Psoas muscle (tissue), 8 donors: Measurements from ENCODE around the gene WDR48. TPM values are rescaled to one million over a fixed set of nuclear protein-coding genes. Genes with fewer than 3 reads are reported as not detected.
A peak's percentile ranks its signal among the peaks of the same experiment; 100 is the strongest.

ENCODE experiments used
- ATAC-seq, 4 donors: fragments of 200-7000 bp; cut with Tn5 transposase; one replicate each; pipeline ENCODE4 v1.9.1; 2020; ENCODE audit warnings: moderate library complexity in 3 of 4, mild to moderate bottlenecking in 2 of 4
- DNase-seq, 2 donors: peaks; one replicate each; pipeline ENCODE4 v3.0.0-alpha.2; 2020
- H3K27ac ChIP-seq: fragments of 200-600 bp; one replicate; pipeline ENCODE4 v1.8.0; 2022
- H3K27me3 ChIP-seq, 3 donors: fragments of 200-600 bp in 1 of 3; one replicate each; pipeline versions ENCODE4 v1.6.1 to v1.8.0; 2013 to 2022; ENCODE audit warnings: low read length in 2 of 3, mild to moderate bottlenecking in 2 of 3, moderate library complexity in 1 of 3; ENCODE audit not compliant: insufficient read depth in 3 of 3
- H3K36me3 ChIP-seq, 2 donors: fragments of 200-600 bp in 1 of 2; one replicate each; pipeline versions ENCODE4 v1.6.1 to v1.8.0; 2013 to 2022; ENCODE audit warnings: low read depth in 1 of 2, mild to moderate bottlenecking in 1 of 2, moderate library complexity in 1 of 2; ENCODE audit not compliant: insufficient read depth in 1 of 2
- H3K4me1 ChIP-seq: fragments of 200-600 bp; one replicate; pipeline ENCODE4 v1.8.0; 2022
- H3K4me3 ChIP-seq: fragments of 200-600 bp; one replicate; pipeline ENCODE4 v1.8.0; 2022; ENCODE audit warnings: mild to moderate bottlenecking
- H3K9me3 ChIP-seq: fragments of 200-600 bp; one replicate; pipeline ENCODE4 v1.8.0; 2022
- WGBS, 3 donors: extraction: QIAGEN DNeasy Blood & Tissue Kit; methylation state at CpG; one replicate each; pipeline versions ENCODE4 v1.1.6 to v1.1.7; 2013; 5-methylcytosine and 5-hydroxymethylcytosine counted together
- intact Hi-C, 2 donors: fragments of 100-400 bp; cut with DNase I; formaldehyde crosslinking; loops; one replicate each; pipeline versions ENCODE4 v1.11.0 to v1.14.2; 2022
- polyA plus RNA-seq, 3 donors: library from polyadenylated mRNA; stranded (reverse); fragments of 200-250 nt; gene quantifications; one replicate each; pipeline ENCODE4 v1.2.3, GENCODE V29; 2013
- total RNA-seq, 4 donors: library from RNA; stranded (reverse); fragmentation: NEBNext Ultra II Directional in 2 of 4; extraction: Animal tissue kit (Norgen Biotek cat#: 25700) in 2 of 4; gene quantifications; one replicate each; pipeline versions ENCODE4 v1.2.1 to v1.2.4, GENCODE V29; 2021 to 2023
- TF ChIP-seq, protein P1 (sequence below): fragments of 200-600 bp; IDR thresholded peaks from one replicate; pipeline ENCODE4 v1.8.0; 2022; ENCODE audit warnings: antibody characterized with exemption
- donor health status: healthy with polysubstance abuse.
- donor health status: DM: no; HTN: no; CAD: no; lungs with moderate emphysema.
- donor health status: Bipolar disorder and iron deficiency.
- donor health status: healthy.
- donor health status: DM: yes; HTN: yes; CAD: no.
- donor health status: DM: no; HTN: no; CAD: no.
- donor health status: DM: no; HTN: no; CAD: no.
- donor health status: DM: yes; HTN: yes; CAD: no.

The WDR48 gene
- total and polyA plus RNA-seq, 7 donors = 8.7 to 27.6 (median 16.0) TPM

DNA sequence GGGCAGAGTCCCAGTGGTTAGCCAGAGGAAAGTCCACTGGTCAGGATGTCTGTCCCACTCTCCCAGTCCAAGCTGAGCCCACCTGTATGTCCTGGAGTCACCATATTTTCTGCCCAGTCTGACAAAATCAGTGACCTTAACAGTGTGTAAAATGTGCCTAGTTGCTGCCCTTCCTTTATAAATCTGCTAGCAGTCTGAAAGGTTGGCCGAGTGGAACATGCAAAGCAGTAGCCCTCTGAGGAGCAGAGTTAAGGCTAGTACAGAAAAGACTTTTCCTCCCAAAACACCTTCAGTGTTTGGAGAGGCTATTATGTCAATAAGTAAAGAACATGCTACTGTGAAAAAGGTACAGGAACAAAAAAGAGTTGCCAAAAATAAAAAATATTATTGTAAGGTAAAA lies 71.0 kb downstream of the WDR48 start:
- WGBS, 3 donors = 79 to 89% (median 87%) methylated on average over 1 of the region's 1 CpG
- intact Hi-C loops = no loop called here
- no peaks in the 10 kb centered on the region for H3K36me3 ChIP-seq
- TF ChIP-seq, protein P1, sequence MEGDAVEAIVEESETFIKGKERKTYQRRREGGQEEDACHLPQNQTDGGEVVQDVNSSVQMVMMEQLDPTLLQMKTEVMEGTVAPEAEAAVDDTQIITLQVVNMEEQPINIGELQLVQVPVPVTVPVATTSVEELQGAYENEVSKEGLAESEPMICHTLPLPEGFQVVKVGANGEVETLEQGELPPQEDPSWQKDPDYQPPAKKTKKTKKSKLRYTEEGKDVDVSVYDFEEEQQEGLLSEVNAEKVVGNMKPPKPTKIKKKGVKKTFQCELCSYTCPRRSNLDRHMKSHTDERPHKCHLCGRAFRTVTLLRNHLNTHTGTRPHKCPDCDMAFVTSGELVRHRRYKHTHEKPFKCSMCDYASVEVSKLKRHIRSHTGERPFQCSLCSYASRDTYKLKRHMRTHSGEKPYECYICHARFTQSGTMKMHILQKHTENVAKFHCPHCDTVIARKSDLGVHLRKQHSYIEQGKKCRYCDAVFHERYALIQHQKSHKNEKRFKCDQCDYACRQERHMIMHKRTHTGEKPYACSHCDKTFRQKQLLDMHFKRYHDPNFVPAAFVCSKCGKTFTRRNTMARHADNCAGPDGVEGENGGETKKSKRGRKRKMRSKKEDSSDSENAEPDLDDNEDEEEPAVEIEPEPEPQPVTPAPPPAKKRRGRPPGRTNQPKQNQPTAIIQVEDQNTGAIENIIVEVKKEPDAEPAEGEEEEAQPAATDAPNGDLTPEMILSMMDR = no peak
- no peaks in the 10 kb centered on the region for H3K9me3 ChIP-seq
- H3K27me3 ChIP-seq = no peaks in the 10 kb centered on the region
- ATAC-seq (no peak), DNase-seq (no peak)
- H3K27ac ChIP-seq = no peak overlapping the region
- H3K4me1 ChIP-seq = peaks cover 5% of the 10 kb centered on the region
- no peak overlapping the region for H3K4me3 ChIP-seq

- H3K27ac ChIP-seq = no peak overlapping the region
- no peak overlapping the region for H3K4me3 ChIP-seq
- H3K27me3 ChIP-seq = no peaks in the 10 kb centered on the region
- DNase-seq (no peak), ATAC-seq (peak; percentile 27 to 72 (median 50))
- H3K36me3 ChIP-seq = no peaks in the 10 kb centered on the region
- 65 to 71% (median 65%) methylated on average over 5 of the region's 5 CpGs for WGBS, 3 donors
- intact Hi-C loops = loop anchor here (1.0 to 5.0 kb wide), 3 partner anchors 82 to 165 kb away; no protein-coding TSS in a partner anchor
- H3K9me3 ChIP-seq = no peaks in the 10 kb centered on the region
- peaks cover 5% of the 10 kb centered on the region for H3K4me1 ChIP-seq
- TF ChIP-seq, protein P1 = peak; percentile 35
Measured at GRCh38 chr3:39124876-39125840, 73.3 kb downstream of the WDR48 start.

DNA sequence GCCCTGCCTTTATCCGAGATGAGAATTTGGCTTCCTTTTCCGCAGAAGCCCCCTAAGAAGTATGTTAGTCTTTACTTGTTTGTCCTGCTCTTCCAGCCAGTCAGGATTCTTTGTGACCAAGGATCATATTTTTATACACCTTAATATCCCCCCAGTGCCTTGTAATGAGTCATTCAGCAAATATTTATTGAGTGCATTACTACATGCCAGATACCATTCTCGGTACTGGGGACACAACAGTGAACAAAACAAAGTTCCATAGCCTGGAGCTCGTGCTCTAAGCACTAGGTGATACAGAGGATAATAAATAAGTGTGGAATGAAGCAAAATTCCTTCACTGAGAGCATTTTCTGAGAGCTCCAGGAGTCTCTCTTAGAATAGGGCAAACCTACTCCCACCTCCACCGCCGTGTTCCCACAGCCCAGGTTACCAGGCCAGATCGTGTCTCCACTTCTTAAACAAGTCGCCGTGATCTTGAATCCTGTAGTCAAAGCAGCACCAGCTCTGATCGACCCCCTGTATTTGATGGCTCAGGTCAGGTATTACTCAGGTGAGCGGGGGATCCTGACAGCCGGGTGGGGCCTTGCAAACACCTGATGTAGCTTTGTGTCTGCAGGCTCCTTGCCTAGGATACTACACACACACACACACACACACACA lies 74.2 kb downstream of the WDR48 start:
- WGBS, 3 donors = 67 to 72% (median 71%) methylated on average over 12 of the region's 12 CpGs
- Histone ChIP-seq H3K27me3 (no peaks in the 10 kb centered on the region), H3K4me1 (peaks cover 5% of the 10 kb centered on the region), H3K9me3 (no peaks in the 10 kb centered on the region), H3K27ac (no peak overlapping the region), H3K4me3 (no peak overlapping the region), H3K36me3 (no peaks in the 10 kb centered on the region)
- TF ChIP-seq, protein P1 = no peak
- ATAC-seq (peak in 2 of 4 donors; percentile 5 to 22), DNase-seq (no peak)
- intact Hi-C loops = loop anchor here (1.0 to 5.0 kb wide), 3 partner anchors 81 to 164 kb away; no protein-coding TSS in a partner anchor

DNA sequence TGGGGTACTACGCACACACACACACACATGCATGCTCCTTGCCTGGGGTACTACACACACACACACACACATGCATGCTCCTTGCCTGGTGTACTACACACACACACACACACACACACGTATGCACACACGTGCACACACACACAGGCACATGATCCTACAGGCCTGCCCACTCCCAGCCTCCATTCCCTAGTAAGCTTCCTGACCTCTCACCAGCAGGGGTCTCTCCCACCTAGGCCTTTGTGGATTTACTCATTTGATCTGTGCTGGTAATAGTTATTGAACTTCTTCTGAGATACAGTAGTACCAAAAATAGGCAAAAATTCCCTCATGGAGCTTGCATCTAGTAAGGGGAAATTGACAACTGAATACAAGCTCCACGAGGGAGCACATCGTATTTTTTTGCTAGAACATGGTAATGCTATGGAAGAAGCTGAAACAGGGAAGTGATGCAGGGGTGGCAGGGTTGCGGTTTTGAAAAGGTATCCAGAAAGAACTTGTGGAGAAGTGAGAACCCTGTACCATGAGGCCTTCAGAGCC lies 74.8 kb downstream of the WDR48 start:
- ATAC-seq = peak; percentile 69 to 93 (median 84)
- WGBS, 3 donors = 51 to 54% (median 53%) methylated on average over 6 of the region's 6 CpGs

More for the DNA sequence above, 74.8 kb downstream of the WDR48 start:
- intact Hi-C loops = loop anchor here (5.0 kb wide), 2 partner anchors 81 to 161 kb away; no protein-coding TSS in a partner anchor
- H3K27me3 ChIP-seq = no peaks in the 10 kb centered on the region
- no peak overlapping the region for H3K27ac ChIP-seq
- TF ChIP-seq, protein P1 = peak; percentile 57
- H3K36me3 ChIP-seq = no peaks in the 10 kb centered on the region
- H3K4me3 ChIP-seq = no peak overlapping the region
- H3K9me3 ChIP-seq = no peaks in the 10 kb centered on the region
- DNase-seq = no peak
- peaks cover 5% of the 10 kb centered on the region for H3K4me1 ChIP-seq
